Measurements from ENCODE around the gene ANP32E. TPM values are rescaled to one million over a fixed set of nuclear protein-coding genes. Genes with fewer than 3 reads are reported as not detected.

Gene ANP32E
- total RNA-seq = 34.8 and 43.5 TPM in 2 replicates

GRCh38 chr1:150235852-150236613 lies at the start of gene ANP32E:
TSS of gene ANP32E (minus strand) at chr1:150236112. CDS start at chr1:150235786, 326 bp downstream.
- peak; percentile 98 for DNase-seq (ENCODE audit: low read depth, low spot score)

DNA sequence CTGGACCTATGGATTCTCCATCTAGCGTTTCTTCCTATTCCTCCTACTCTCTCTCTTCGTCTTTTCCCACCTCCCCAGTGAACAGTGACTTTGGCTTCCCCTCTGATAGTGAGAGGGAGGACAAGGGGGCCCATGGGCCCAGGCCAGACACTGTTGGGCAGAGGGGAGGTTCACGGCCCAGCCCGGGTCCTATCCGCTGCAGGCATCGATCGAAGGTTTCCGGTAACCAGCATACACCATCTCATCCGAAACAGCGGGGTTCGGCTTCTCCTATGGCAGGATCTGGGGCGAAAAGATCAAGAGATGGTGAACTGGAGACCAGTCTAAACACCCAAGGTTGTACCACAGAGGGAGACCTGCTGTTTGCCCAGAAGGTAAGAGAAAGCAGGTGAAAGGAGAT lies 47.3 kb upstream of the ANP32E start:
- DNase-seq (ENCODE audit: low read depth, low spot score) = no peak

- no peak for DNase-seq (ENCODE audit: low read depth, low spot score)
Measured at GRCh38 chr1:150282558-150282958, 46.6 kb upstream of the ANP32E start.

DNA sequence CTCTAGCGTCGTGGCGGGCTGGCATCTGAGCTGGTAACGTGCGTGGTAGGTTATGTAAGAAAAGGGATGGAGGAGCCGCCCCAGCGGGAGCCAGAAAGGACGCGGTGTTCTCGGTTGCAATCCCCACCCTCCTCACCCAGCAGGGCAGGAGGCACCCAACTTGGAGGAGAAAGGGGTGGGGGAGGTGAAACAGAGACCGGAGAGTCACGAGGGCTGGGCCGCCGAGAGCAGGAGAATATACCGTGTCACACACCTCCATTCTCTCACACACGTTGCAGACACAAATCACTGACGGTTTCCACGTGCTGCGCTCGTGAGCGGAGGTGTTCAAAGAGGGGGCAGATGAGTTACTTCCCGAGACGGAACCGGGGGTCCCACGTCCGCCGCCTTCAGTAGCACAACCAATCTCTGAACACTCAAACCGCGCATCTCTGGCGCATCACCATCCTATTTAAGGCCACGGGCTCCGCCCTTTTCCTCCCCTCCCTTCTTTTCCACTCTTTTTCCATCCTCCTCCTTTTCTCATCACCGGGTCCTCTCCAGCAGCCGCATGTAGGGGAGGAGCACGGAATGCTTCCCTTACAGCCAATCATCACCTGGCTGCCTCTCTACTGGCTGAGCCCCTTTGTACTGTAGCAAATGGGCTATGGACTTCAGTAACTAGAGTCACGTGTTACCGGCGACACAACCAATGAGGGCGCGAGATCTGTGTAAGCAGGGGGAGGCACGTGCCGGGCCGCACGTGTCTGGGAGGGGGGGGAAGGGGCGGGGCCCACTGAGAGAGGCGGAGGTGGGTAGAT lies 46.0 kb upstream of the ANP32E start, which contains the start of gene CIART:
CIART (plus strand) TSS at position 797 of the 800 bp plus-strand sequence. CDS start 714 bp downstream, outside the sequence.
- peak; percentile 95 for DNase-seq (ENCODE audit: low read depth, low spot score)

DNA sequence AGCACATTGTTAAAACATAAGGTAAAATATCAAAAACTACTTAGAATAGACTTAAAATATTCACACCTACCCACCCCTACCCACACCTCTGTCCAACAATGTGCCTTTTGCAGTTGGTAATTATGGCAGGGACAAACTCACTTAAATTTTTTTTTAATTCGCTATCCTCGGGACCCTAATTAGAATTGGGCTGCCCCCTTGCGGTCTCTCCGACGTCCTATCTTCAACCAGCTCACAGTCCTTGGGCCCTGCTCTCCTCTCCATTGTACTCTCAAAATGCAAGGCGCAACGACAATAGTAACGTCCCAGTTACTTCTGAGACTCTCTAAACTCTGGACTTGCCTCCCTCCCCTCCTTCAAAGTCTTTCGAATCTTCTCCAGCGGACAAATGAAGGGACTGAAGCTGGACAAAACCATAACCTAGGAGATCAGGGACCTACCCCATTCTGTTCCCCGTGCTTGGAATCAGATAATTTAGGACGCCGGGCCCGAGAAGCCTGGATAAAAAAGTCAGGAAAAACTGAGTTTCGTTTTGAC lies 45.4 kb upstream of the ANP32E start:
- peak; percentile 32 for DNase-seq (ENCODE audit: low read depth, low spot score)

DNA sequence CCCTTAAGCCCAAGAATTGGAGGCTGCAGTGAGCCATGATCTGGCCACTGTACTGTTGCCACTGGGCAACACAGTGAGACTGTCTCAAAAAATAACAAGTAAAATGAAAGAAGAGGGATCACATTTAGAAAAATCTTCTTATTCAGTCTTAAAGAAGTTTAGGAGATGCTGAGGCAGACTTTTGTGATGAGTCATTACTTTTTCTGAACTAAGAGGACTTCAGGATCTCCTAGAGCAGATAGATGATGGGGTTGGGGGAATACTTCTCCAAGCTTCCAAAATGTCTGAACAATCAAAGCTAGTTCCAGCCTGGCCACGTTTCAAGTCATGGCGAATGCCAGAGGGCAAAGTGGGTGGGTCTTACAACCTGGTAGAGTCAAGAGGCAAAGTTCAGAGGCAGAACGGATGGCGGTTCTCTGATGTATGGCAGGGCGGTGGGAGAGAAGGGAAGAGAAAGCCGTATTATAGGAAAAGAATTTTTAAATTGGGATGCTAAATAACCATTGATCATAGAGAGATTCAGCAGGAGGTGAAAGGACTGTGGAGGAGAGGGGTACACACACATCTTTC lies 44.3 kb upstream of the ANP32E start:
- DNase-seq (ENCODE audit: low read depth, low spot score) = no peak

DNA sequence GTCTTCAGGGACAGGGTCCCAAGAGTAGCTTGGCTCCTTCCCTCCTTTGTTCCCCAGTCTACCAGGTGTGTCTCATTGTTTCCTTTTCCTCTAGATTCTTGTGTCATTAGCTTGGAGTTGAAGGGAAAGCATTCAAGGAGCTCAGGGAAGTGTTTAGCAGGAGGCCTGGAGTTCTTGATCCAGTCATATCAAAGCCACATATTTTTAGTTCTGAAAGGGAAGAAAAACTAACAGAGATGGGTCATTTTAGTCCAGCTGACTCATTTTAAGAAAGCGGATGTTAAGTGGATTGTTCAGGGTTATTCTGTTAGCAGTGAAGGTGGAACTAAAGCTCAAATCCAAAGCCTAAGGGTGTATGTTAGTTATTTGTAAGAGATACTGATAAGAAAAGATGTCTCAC lies 37.4 kb upstream of the ANP32E start:
- DNase-seq (ENCODE audit: low read depth, low spot score) = no peak

DNA sequence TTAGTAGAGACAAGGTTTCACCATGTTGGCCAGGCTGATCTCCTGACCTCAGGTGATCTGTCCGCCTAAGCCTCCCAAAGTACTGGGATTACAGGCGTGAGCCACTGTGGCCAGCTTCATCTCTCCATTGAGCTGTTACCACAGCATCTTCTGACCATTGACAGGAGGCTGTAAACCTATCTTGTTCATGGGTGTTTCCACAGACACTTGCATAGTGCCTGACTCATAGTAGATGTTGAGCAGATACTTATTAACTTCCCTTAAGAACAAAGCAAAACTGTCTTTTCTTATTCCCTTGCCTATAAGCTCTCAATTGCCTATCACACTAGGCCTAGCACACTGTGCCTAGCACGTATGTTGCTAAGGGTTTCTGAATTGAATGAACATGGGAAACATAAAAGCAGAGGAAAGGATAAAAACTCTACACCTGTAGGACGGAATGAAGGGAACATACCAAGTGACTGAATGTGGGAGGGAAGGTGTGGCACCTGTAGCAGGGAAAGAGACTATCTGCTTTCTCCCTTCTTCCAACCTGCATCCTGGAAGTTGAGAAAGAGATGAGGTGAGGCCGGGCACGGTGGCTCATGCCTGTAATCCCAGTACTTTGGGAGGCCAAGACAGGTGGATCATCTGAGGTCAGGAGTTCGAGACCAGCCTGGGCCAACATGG lies 35.5 kb upstream of the ANP32E start:
- DNase-seq (ENCODE audit: low read depth, low spot score) = no peak

DNA sequence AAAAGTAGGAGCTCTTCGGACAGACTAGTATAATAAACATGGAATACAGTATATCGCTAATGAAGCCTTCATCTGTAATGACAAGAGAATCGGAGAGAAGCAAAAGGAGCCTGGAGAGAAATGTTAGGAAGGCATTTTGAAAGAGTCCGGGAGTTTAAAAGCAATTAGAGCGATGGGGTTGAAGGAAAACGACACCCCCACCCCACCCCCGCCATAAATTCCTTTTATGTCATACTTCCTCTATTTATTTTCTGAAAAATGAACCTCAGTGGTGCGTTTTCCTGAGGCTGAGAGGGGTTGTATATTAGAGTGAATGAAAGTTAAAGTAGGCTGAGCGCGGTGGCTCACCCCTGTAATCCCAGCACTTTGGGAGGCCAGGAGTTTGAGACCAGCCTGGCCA lies 33.5 kb upstream of the ANP32E start:
- no peak for DNase-seq (ENCODE audit: low read depth, low spot score)

- peak; percentile 93 for DNase-seq (ENCODE audit: low read depth, low spot score)
Measured at GRCh38 chr1:150268705-150269403, 32.9 kb upstream of the ANP32E start, which contains the start of gene APH1A. TSS of gene APH1A (minus strand) at chr1:150269016. CDS start at chr1:150268810, 206 bp downstream.

GRCh38 chr1:150268340-150268704 lies 32.4 kb upstream of the ANP32E start:
- no peak for DNase-seq (ENCODE audit: low read depth, low spot score)

GRCh38 chr1:150267896-150268295 lies 32.0 kb upstream of the ANP32E start:
- DNase-seq (ENCODE audit: low read depth, low spot score) = no peak

GRCh38 chr1:150263549-150263948 lies 27.6 kb upstream of the ANP32E start:
- DNase-seq (ENCODE audit: low read depth, low spot score) = no peak

GRCh38 chr1:150262388-150263320 lies 26.7 kb upstream of the ANP32E start:
- DNase-seq (ENCODE audit: low read depth, low spot score) = no peak

DNA sequence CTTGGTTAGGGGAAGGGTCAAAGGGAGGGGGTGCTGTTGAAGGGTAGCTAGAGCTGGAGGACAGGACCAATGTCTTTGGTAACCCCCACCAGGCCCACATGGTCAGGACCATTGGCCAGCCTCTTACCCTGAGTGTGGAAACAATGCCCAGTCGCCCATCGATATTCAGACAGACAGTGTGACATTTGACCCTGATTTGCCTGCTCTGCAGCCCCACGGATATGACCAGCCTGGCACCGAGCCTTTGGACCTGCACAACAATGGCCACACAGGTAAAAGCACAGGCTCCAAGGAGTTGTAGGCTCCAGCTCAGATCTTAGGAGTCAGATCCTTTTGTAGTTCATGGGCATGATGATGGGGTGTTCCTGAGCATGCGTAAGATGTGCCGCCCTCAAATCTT lies 25.5 kb upstream of the ANP32E start:
- no peak for DNase-seq (ENCODE audit: low read depth, low spot score)

DNA sequence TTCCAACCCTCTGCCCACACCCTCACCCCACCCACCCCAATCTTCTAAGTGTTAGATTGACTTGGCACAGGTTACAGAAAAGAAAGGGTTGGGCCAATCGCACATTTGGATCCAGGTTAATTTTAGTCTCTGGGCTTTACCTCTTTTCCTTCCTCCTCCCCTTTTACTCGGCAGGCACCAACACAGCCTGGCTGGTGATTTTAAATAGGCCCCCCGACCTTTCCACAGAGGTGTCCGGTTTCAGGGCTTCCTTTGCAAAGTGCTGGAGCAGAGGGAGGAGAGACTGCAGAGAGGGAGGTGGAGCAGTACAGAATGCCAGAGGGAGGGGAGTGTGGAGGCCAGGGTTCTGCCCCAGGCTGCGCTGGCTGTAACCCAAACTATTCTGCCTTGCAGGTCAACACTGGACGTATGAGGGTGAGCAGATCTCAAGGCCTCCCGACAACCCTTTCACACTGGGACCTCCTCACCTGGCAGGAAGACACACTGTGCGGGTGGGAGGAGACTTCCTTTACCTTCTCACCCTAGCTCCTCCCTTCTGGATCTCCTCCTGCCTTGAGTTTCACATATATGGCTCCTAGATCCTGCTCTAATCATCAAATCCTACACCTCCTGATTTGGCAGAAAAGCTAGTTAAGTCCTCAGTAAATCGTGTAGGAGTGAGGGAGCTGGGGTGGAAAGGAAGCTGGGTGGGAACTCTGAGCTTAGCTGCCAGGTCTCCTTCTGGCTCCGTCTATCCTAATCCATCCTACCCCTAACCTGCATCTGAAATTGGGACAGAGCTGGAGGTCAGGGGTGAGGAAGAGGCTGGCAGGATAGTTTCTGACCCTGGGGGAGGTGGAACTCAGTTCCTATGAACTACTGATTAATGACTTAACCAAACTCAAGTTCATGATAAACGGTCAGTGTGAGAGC lies 24.1 kb upstream of the ANP32E start:
- no peak for DNase-seq (ENCODE audit: low read depth, low spot score)

- DNase-seq (ENCODE audit: low read depth, low spot score) = no peak
Measured at GRCh38 chr1:150259217-150259616, 23.3 kb upstream of the ANP32E start.

Data from pulmonary artery endothelial cell (primary cell).